Measurements from ENCODE around the gene OR52B4. TPM values are rescaled to one million over a fixed set of nuclear protein-coding genes. Genes with fewer than 3 reads are reported as not detected.
"Not testable (repeated sequence)": the region's sequence is repeated elsewhere in the genome, so short reads cannot be mapped to it uniquely, and the experiment has no call there.

The OR52B4 gene
- polyA plus RNA-seq (ENCODE audit: insufficient read length): not detected

- DNase-seq (ENCODE audit: low read depth): no peak
These were observed at the start of gene OR52B4 for GRCh38 chr11:4368286-4368685. Gene OR52B4 (minus strand): TSS chr11:4368386. CDS start chr11:4368295, 91 bp downstream.

GRCh38 chr11:4416816-4417215, 48.6 kb upstream of the OR52B4 start:
- no peak for DNase-seq (ENCODE audit: low read depth)

GRCh38 chr11:4416306-4416705, 48.1 kb upstream of the OR52B4 start:
- no peak for DNase-seq (ENCODE audit: low read depth)

- DNase-seq (ENCODE audit: low read depth): not testable (repeated sequence)
These were observed 38.0 kb upstream of the OR52B4 start for GRCh38 chr11:4406206-4406605.

- no peak for DNase-seq (ENCODE audit: low read depth)
These were observed 25.7 kb upstream of the OR52B4 start for GRCh38 chr11:4393858-4394223.

GRCh38 chr11:4393209-4393857, 25.1 kb upstream of the OR52B4 start, which contains the start of gene TRIM21:
Gene TRIM21 (minus strand): TSS chr11:4393702. CDS start chr11:4390409, 3,293 bp downstream.
- peak; percentile 76 for DNase-seq (ENCODE audit: low read depth)

GRCh38 chr11:4388221-4388620, 20.0 kb upstream of the OR52B4 start:
- DNase-seq (ENCODE audit: low read depth): no peak

GRCh38 chr11:4385978-4386740, 18.0 kb upstream of the OR52B4 start:
- DNase-seq (ENCODE audit: low read depth): no peak

GRCh38 chr11:4381901-4382300, 13.7 kb upstream of the OR52B4 start:
- no peak for DNase-seq (ENCODE audit: low read depth)

GRCh38 chr11:4375431-4376140, 7.4 kb upstream of the OR52B4 start:
- no peak for DNase-seq (ENCODE audit: low read depth)

GRCh38 chr11:4370166-4370565, 2.0 kb upstream of the OR52B4 start:
- DNase-seq (ENCODE audit: low read depth): no peak

GRCh38 chr11:4348142-4348541, 20.0 kb downstream of the OR52B4 start:
- DNase-seq (ENCODE audit: low read depth): not testable (repeated sequence)

GRCh38 chr11:4345366-4345765, 22.8 kb downstream of the OR52B4 start:
- not testable (repeated sequence) for DNase-seq (ENCODE audit: low read depth)

GRCh38 chr11:4334356-4334755, 33.8 kb downstream of the OR52B4 start:
- DNase-seq (ENCODE audit: low read depth): not testable (repeated sequence)

Other genes with a start within 250 kb of the OR52B4 start
- gene TRIM21, start 25.3 kb upstream of the OR52B4 start, polyA plus RNA-seq (ENCODE audit: insufficient read length): 7.3 TPM
- gene OR52K2, start 80.9 kb upstream of the OR52B4 start, polyA plus RNA-seq (ENCODE audit: insufficient read length): not detected
- gene OR52K1, start 114.3 kb upstream of the OR52B4 start, polyA plus RNA-seq (ENCODE audit: insufficient read length): 0.18 TPM
- not detected for gene OR52M1, start 176.8 kb upstream of the OR52B4 start, polyA plus RNA-seq (ENCODE audit: insufficient read length)
- not detected for gene OR52I2, start 213.4 kb upstream of the OR52B4 start, polyA plus RNA-seq (ENCODE audit: insufficient read length)
- not detected for gene OR52I1, start 225.7 kb upstream of the OR52B4 start, polyA plus RNA-seq (ENCODE audit: insufficient read length)
- 8.7 TPM for gene TRIM68, start 239.8 kb upstream of the OR52B4 start, polyA plus RNA-seq (ENCODE audit: insufficient read length)

Measured in forelimb muscle (tissue), 1 donor.